Renal cortical epithelial cell (primary cell): Measurements from ENCODE around the gene BNIP5. TPM values are rescaled to one million over a fixed set of nuclear protein-coding genes. Genes with fewer than 3 reads are reported as not detected.

Experiments
- DNase-seq: peaks from one replicate; pipeline ENCODE4 v3.0.0-alpha.2; 2011; ENCODE audit warnings: low read depth
- total RNA-seq: library from RNA; depleted of rRNA; stranded (reverse); fragments of >200 nt; gene quantifications from 2 replicates; pipeline ENCODE4 v1.2.3, GENCODE V29; 2014

The BNIP5 gene
- total RNA-seq, 1 donor from 2014 or later = not detected

GRCh38 chr6:36267731-36268477 lies 68.8 kb downstream of the BNIP5 start:
- no peak for DNase-seq

DNA sequence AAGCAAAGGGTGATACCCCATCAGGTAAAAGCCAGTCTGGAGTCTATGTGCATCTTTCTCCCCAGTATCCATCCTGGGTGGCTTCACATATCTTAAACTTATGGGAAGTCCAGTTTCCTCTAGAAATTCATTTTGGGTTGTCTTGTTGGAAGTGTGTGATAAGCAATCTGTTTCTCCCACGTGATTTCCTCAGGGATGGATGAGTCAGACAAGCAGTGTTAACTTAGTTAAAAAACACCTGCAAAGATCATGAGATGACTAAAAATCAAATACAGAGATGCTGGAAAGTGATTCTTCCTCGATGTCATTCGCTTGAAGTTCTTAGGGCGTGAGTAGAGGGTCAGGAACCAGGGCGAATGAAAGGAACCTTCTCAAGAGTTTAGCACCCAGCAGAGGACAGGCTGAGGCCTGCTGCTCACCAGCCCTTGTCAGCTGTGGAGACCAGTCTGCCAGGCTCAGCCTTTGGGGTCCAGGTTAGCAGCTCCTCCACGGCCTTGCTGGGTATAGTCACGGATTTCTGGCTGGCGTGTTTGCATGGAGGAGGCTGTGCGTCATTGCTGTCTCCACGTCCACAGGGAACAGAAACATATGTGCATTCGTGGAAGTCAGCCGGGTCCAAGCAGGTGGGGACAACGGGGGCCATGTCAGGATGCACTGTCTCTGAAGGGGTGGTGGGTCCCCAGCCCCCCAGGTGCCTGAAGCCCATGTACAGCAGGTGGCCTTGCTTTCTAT lies 69.6 kb downstream of the BNIP5 start:
- DNase-seq = no peak

Other genes with a start within 250 kb of the BNIP5 start
- gene MAPK13, start 206.4 kb downstream of the BNIP5 start, total RNA-seq = 17.2 and 29.5 TPM in 2 replicates
- 3.8 and 25.3 TPM in 2 replicates for gene BRPF3, start 140.1 kb downstream of the BNIP5 start, total RNA-seq
- gene PNPLA1, start 66.8 kb downstream of the BNIP5 start, total RNA-seq = not detected in 2 replicates
- 0.40 and 0.87 TPM in 2 replicates for gene ETV7, start 50.8 kb upstream of the BNIP5 start, total RNA-seq
- gene PXT1, start 106.0 kb upstream of the BNIP5 start, total RNA-seq = not detected in 2 replicates
- gene KCTD20, start 106.1 kb upstream of the BNIP5 start, total RNA-seq = 62.1 and 73.8 TPM in 2 replicates
- gene STK38, start 210.6 kb upstream of the BNIP5 start, total RNA-seq = 13.5 and 72.3 TPM in 2 replicates